Activated CD8-positive, alpha-beta T cell treated with anti-CD3 and anti-CD28 coated beads for 36 hours (primary cell): ENCODE results near the gene EHMT1. TPM values are rescaled to one million over a fixed set of nuclear protein-coding genes. Genes with fewer than 3 reads are reported as not detected.

Source experiments
- ATAC-seq: fragments of 200-7000 bp; cut with Tn5 transposase; one replicate; pipeline ENCODE4 v1.10.0; 2021; ENCODE audit warnings: mild to moderate bottlenecking, moderate library complexity
- CTCF ChIA-PET: fragments of 350-600 bp; sonication (Branson Sonifier 250); formaldehyde crosslinking; loops from one replicate; lab custom pipeline; 2021; ENCODE audit warnings: antibody characterized with exemption; lab: Charles Lee
- POLR2A ChIA-PET: fragments of 350-600 bp; sonication (Branson Sonifier 250); formaldehyde crosslinking; loops from one replicate; lab custom pipeline; 2021; ENCODE audit warnings: antibody characterized with exemption; lab: Charles Lee
- DNase-seq: peaks from one replicate; pipeline ENCODE4 v3.0.0-alpha.2; 2020
- H3K27ac Mint-ChIP-seq: one replicate; pipeline ENCODE4 v1.8.0; 2021; ENCODE audit warnings: mild to moderate bottlenecking, mixed read lengths
- H3K27me3 Mint-ChIP-seq: one replicate; pipeline ENCODE4 v1.8.0; 2021; ENCODE audit warnings: mixed read lengths
- H3K36me3 Mint-ChIP-seq: one replicate; pipeline ENCODE4 v1.8.0; 2021; ENCODE audit warnings: low read depth, mixed read lengths
- H3K4me1 Mint-ChIP-seq: one replicate; pipeline ENCODE4 v1.8.0; 2021; ENCODE audit warnings: low read depth, mixed read lengths
- H3K4me3 Mint-ChIP-seq: one replicate; pipeline ENCODE4 v1.8.0; 2021; ENCODE audit warnings: mild to moderate bottlenecking, moderate library complexity, mixed read lengths
- H3K9me3 Mint-ChIP-seq: one replicate; pipeline ENCODE4 v1.8.0; 2021; ENCODE audit warnings: mixed read lengths
- CTCF ChIP-seq: fragments of 200-600 bp; IDR thresholded peaks from one replicate; pipeline ENCODE4 v1.8.0; 2022; ENCODE audit warnings: antibody characterized with exemption, mild to moderate bottlenecking
- intact Hi-C: fragments of 100-400 bp; cut with micrococcal nuclease; formaldehyde crosslinking; loops from one replicate; pipeline ENCODE4 v1.10.0; 2022
- total RNA-seq, 2 experiments: library from RNA; stranded (reverse); gene quantifications; one replicate each; pipeline ENCODE4 v1.2.3, GENCODE V29; 2021

Gene EHMT1
- total RNA-seq, 2 experiments from 2014 or later = 62.1 to 67.1 TPM

DNA sequence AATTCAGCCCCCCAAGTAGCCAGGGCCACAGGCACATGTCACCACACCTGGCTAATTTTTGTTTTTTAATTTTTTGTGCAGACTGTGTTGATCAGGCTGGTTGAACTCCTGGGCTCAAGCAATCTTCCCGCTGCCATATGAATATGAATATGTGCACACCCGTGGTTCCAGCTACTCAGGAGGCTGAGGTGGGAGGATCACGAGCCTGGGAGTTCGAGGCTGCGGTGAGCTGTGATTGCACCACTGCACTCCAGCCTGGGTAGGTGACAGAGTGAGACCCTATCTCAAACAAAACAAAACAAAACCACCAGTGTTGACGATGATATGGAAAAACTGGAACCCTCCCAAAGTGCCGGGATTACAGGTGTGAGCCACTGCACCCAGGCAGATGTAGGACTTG, 32.0 kb downstream of the EHMT1 start:
- Mint-ChIP-seq H3K9me3 (no peaks in the 10 kb centered on the region), H3K27me3 (no peaks in the 10 kb centered on the region), H3K27ac (no peak overlapping the region), H3K4me1 (peaks cover 36% of the 10 kb centered on the region), H3K36me3 (peaks cover 49% of the 10 kb centered on the region), H3K4me3 (no peak overlapping the region)
- intact Hi-C loops = no loop called here
- ChIA-PET CTCF (interaction anchor here (0.7 kb wide), 1 partner anchor 60 kb away, joined by 3 read pairs; no protein-coding TSS in a partner anchor), POLR2A (interaction anchor here (0.6 kb wide), 1 partner anchor 457 kb away, joined by 5 read pairs; no protein-coding TSS in a partner anchor)
- TF ChIP-seq CTCF = no peak
- no peak for DNase-seq
- no peak for ATAC-seq

DNA sequence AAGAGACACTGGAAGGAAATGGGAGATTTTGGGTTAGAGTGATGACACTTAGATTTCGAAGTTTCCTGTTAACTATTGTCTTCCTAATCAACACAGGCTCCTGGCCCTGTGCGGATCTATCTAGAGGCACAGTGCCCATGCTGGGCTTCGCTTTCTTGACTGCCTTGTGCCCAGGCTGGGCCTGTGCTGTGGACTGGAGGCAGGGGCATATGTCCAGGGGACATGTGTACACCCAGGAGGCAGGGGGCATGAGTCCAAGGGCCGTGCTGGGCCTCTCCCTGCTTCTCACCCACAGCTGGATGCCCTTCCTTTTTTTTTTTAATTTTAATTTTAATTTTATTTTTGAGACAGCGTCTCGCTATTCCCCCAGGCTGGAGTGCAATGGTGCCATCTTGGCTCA, 37.6 kb downstream of the EHMT1 start:
- Mint-ChIP-seq H3K27me3 (no peaks in the 10 kb centered on the region), H3K36me3 (peaks cover 21% of the 10 kb centered on the region), H3K4me1 (peaks cover 25% of the 10 kb centered on the region), H3K27ac (no peak overlapping the region), H3K4me3 (no peak overlapping the region), H3K9me3 (no peaks in the 10 kb centered on the region)
- ATAC-seq (no peak), DNase-seq (no peak)
- ChIA-PET CTCF (interaction anchor here (1.0 to 1.1 kb wide), 2 partner anchors 16 to 35 kb away, joined by 3 to 5 read pairs; no protein-coding TSS in a partner anchor), POLR2A (interaction anchor here (1.3 kb wide), 1 partner anchor 9 kb away, joined by 6 read pairs; no protein-coding TSS in a partner anchor)
- no peak for TF ChIP-seq CTCF
- intact Hi-C loops = no loop called here

GRCh38 chr9:137657606-137658005, 38.8 kb downstream of the EHMT1 start:
- no peak overlapping the region for H3K27ac Mint-ChIP-seq
- ATAC-seq (no peak), DNase-seq (no peak)
- H3K27me3 Mint-ChIP-seq = no peaks in the 10 kb centered on the region
- POLR2A ChIA-PET = no interaction called here
- no peaks in the 10 kb centered on the region for H3K9me3 Mint-ChIP-seq
- CTCF ChIA-PET = no interaction called here
- H3K4me1 Mint-ChIP-seq = peaks cover 25% of the 10 kb centered on the region
- no peak overlapping the region for H3K4me3 Mint-ChIP-seq
- TF ChIP-seq CTCF = no peak
- peaks cover 16% of the 10 kb centered on the region for H3K36me3 Mint-ChIP-seq
- intact Hi-C loops = no loop called here

DNA sequence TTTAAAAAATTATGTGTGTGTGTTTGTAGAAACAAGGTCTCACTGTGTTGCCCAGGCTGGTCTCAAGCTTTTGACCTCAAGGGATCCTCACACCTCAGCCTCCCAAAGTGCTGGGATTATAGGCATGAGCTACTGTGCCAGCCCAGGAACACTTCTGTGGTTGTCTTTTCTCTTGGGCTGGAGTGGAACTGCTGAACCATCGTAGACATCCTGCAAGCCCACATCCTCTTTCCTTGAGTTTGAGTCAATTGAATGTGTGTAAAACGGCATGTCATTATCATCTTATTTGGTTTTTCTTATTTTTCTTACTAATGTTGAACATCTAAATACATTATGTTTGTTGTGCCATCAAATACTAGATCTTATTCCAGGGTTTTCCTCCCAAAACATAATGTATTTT, 40.0 kb downstream of the EHMT1 start:
- no peak for TF ChIP-seq CTCF
- no peak overlapping the region for H3K27ac Mint-ChIP-seq
- H3K9me3 Mint-ChIP-seq = no peaks in the 10 kb centered on the region
- ATAC-seq (no peak), DNase-seq (no peak)
- ChIA-PET CTCF (interaction anchor here (0.8 kb wide), 1 partner anchor 14 kb away, joined by 3 read pairs; no protein-coding TSS in a partner anchor), POLR2A (interaction anchor here (0.6 kb wide), 2 partner anchors 42 to 150 kb away, joined by 3 read pairs; no protein-coding TSS in a partner anchor)
- intact Hi-C loops = no loop called here
- peaks cover 11% of the 10 kb centered on the region for H3K36me3 Mint-ChIP-seq
- H3K27me3 Mint-ChIP-seq = no peaks in the 10 kb centered on the region
- no peak overlapping the region for H3K4me3 Mint-ChIP-seq
- H3K4me1 Mint-ChIP-seq = peaks cover 24% of the 10 kb centered on the region

DNA sequence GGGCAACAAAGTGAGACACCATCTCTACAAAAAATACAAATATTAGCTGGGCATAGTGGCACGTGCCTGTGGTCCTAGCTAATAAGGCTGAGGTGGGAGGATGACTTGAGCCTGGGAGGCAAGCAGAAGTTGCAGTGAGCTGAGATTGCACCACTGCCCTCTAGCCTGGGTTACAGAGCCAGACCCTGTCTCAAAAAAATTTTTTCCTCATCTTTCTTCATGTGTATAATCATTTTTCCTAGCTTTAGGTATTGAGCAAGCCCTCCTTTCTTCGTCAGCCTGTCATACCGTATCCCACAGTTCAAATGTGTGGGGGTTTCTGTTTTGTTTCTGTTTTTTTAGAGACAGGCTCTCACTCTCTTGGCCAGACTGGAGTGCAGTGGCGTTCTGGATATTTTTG, 41.3 kb downstream of the EHMT1 start:
- ATAC-seq (no peak), DNase-seq (no peak)
- no peak for TF ChIP-seq CTCF
- peaks cover 22% of the 10 kb centered on the region for H3K4me1 Mint-ChIP-seq
- H3K9me3 Mint-ChIP-seq = no peaks in the 10 kb centered on the region
- peaks cover 6% of the 10 kb centered on the region for H3K36me3 Mint-ChIP-seq
- ChIA-PET CTCF (interaction anchor here (1.7 kb wide), 1 partner anchor 12 kb away, joined by 5 read pairs; no protein-coding TSS in a partner anchor), POLR2A (no interaction called here)
- no peak overlapping the region for H3K27ac Mint-ChIP-seq
- intact Hi-C loops = no loop called here
- no peaks in the 10 kb centered on the region for H3K27me3 Mint-ChIP-seq
- H3K4me3 Mint-ChIP-seq = no peak overlapping the region
